H1 (cell line): ENCODE data around the gene MYBPHL. TPM values are rescaled to one million over a fixed set of nuclear protein-coding genes. Genes with fewer than 3 reads are reported as not detected.

Experiments
- GABPA ChIP-seq: IDR thresholded peaks from 2 replicates; pipeline ENCODE4 v1.6.1; 2011; ENCODE audit warnings: mild to moderate bottlenecking, low read length, moderate library complexity, borderline replicate concordance; ENCODE audit not compliant: insufficient read depth
- KDM1A ChIP-seq: fragments of 200-600, 300-600 bp; sonication (generic); IDR thresholded peaks from 2 replicates; pipeline ENCODE4 v1.7.1; 2016; ENCODE audit warnings: mild to moderate bottlenecking, low read length, borderline replicate concordance
- MAFK ChIP-seq: IDR thresholded peaks from 2 replicates; pipeline ENCODE4 v1.6.1; 2012; ENCODE audit warnings: low read depth, mild to moderate bottlenecking, improper control_type of control experiment, low read length
- POLR2A ChIP-seq, 2 experiments: IDR thresholded peaks; 1 replicate in 1 of 2; 2 replicates in 1 of 2; pipeline ENCODE4 v1.6.1; 2011; ENCODE audit warnings: low read depth in 2 of 2, low read length in 2 of 2, mild to moderate bottlenecking in 2 of 2; ENCODE audit errors: control extremely low read depth in 1 of 2
- SP1 ChIP-seq: IDR thresholded peaks from 2 replicates; pipeline ENCODE4 v1.6.1; 2011; ENCODE audit warnings: low read depth, low read length
- polyA plus RNA-seq, 7 experiments: library from polyadenylated mRNA; depleted of rRNA in 3 of 7; stranded (reverse) in 5 of 7; unstranded in 2 of 7; fragments of >200 nt in 5 of 7; fragments of 200-250 nt in 2 of 7; gene quantifications; 1 replicate in 5 of 7; 2 replicates in 1 of 7; 4 replicates in 1 of 7; pipeline versions ENCODE4 v1.2.1 to v1.2.3, GENCODE V29; 2011 to 2013; ENCODE audit warnings: missing spikeins in 2 of 7, mixed read lengths in 2 of 7
- total RNA-seq: library from RNA; stranded (reverse); fragmentation: NEBNext Ultra II Directional; extraction: Animal tissue kit (Norgen Biotek cat#: 25700); gene quantifications from 2 replicates; pipeline ENCODE4 v1.2.1, GENCODE V29; 2021
- TF ChIP-seq, protein P1 (sequence below): fragments of 300-600 bp; sonication (generic); IDR thresholded peaks from 2 replicates; pipeline ENCODE4 v1.7.1; 2012; ENCODE audit warnings: low read length, moderate library complexity, mild to moderate bottlenecking, inconsistent platforms; ENCODE audit not compliant: insufficient replicate concordance

Gene MYBPHL
- total and polyA plus RNA-seq, 2 of the 8 experiments (the other 6 are each of a cell fraction or from before 2014, with no cell fraction given), result 0.24 to 0.30 TPM

GRCh38 chr1:109350182-109350581, 43.4 kb upstream of the MYBPHL start (continued):
- TF ChIP-seq GABPA (no peak), MAFK (no peak), KDM1A (no peak), POLR2A (IDR thresholded peaks at IDR 0.05; ENCODE audit: control extremely low read depth in 1 of 2, low read depth in 2 of 2, low read length in 2 of 2) (no peak), SP1 (no peak)
- TF ChIP-seq, protein P1, sequence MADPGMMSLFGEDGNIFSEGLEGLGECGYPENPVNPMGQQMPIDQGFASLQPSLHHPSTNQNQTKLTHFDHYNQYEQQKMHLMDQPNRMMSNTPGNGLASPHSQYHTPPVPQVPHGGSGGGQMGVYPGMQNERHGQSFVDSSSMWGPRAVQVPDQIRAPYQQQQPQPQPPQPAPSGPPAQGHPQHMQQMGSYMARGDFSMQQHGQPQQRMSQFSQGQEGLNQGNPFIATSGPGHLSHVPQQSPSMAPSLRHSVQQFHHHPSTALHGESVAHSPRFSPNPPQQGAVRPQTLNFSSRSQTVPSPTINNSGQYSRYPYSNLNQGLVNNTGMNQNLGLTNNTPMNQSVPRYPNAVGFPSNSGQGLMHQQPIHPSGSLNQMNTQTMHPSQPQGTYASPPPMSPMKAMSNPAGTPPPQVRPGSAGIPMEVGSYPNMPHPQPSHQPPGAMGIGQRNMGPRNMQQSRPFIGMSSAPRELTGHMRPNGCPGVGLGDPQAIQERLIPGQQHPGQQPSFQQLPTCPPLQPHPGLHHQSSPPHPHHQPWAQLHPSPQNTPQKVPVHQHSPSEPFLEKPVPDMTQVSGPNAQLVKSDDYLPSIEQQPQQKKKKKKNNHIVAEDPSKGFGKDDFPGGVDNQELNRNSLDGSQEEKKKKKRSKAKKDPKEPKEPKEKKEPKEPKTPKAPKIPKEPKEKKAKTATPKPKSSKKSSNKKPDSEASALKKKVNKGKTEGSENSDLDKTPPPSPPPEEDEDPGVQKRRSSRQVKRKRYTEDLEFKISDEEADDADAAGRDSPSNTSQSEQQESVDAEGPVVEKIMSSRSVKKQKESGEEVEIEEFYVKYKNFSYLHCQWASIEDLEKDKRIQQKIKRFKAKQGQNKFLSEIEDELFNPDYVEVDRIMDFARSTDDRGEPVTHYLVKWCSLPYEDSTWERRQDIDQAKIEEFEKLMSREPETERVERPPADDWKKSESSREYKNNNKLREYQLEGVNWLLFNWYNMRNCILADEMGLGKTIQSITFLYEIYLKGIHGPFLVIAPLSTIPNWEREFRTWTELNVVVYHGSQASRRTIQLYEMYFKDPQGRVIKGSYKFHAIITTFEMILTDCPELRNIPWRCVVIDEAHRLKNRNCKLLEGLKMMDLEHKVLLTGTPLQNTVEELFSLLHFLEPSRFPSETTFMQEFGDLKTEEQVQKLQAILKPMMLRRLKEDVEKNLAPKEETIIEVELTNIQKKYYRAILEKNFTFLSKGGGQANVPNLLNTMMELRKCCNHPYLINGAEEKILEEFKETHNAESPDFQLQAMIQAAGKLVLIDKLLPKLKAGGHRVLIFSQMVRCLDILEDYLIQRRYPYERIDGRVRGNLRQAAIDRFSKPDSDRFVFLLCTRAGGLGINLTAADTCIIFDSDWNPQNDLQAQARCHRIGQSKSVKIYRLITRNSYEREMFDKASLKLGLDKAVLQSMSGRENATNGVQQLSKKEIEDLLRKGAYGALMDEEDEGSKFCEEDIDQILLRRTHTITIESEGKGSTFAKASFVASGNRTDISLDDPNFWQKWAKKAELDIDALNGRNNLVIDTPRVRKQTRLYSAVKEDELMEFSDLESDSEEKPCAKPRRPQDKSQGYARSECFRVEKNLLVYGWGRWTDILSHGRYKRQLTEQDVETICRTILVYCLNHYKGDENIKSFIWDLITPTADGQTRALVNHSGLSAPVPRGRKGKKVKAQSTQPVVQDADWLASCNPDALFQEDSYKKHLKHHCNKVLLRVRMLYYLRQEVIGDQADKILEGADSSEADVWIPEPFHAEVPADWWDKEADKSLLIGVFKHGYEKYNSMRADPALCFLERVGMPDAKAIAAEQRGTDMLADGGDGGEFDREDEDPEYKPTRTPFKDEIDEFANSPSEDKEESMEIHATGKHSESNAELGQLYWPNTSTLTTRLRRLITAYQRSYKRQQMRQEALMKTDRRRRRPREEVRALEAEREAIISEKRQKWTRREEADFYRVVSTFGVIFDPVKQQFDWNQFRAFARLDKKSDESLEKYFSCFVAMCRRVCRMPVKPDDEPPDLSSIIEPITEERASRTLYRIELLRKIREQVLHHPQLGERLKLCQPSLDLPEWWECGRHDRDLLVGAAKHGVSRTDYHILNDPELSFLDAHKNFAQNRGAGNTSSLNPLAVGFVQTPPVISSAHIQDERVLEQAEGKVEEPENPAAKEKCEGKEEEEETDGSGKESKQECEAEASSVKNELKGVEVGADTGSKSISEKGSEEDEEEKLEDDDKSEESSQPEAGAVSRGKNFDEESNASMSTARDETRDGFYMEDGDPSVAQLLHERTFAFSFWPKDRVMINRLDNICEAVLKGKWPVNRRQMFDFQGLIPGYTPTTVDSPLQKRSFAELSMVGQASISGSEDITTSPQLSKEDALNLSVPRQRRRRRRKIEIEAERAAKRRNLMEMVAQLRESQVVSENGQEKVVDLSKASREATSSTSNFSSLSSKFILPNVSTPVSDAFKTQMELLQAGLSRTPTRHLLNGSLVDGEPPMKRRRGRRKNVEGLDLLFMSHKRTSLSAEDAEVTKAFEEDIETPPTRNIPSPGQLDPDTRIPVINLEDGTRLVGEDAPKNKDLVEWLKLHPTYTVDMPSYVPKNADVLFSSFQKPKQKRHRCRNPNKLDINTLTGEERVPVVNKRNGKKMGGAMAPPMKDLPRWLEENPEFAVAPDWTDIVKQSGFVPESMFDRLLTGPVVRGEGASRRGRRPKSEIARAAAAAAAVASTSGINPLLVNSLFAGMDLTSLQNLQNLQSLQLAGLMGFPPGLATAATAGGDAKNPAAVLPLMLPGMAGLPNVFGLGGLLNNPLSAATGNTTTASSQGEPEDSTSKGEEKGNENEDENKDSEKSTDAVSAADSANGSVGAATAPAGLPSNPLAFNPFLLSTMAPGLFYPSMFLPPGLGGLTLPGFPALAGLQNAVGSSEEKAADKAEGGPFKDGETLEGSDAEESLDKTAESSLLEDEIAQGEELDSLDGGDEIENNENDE, result no peak
- TF ChIP-seq, all 59 proteins: peak for 0
